ENCODE measurements around the gene POLR3E.

POLR3E gene

DNA sequence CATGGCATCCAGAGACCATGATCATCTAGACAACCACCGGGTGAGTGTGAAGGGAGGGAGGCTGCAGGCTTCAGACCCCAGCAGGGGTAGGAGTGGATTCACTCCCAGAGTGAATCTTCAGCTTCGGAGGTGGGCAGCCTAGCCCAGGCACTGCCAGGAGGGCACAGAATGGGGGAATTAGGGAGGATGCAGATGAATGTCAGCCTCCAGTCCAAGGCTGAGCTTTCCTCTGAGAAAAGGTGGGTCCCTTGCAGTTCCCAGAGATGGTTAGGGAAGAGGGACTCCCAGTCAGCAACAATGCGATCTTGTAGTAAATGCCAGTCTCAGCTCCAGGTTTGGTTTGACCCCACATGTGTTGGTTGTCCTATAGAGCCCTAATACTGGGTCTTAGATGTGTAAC is 36.7 kb upstream of the POLR3E start:
- Histone ChIP-seq H3K4me3 (ENCODE audit: insufficient read depth, low read length, poor library complexity, severe bottlenecking) (no peak overlapping the region), H3K79me2 (ENCODE audit: insufficient read depth, low read length) (no peaks in the 10 kb centered on the region), H3K4me2 (ENCODE audit: low read depth, low read length, poor library complexity, severe bottlenecking) (no peak overlapping the region), H3K9me3 (ENCODE audit: insufficient read depth, low read length) (no peaks in the 10 kb centered on the region), H3K36me3 (ENCODE audit: low read length) (peaks cover 11% of the 10 kb centered on the region), H2AFZ (ENCODE audit: low read depth, low read length, severe bottlenecking) (no peak overlapping the region), H3K9me2 (replicated peaks; ENCODE audit: insufficient read depth, low read length) (no peaks in the 10 kb centered on the region), H3K27me3 (ENCODE audit: low read length) (no peaks in the 10 kb centered on the region), H3K9ac (ENCODE audit: low read length) (no peak overlapping the region), H3F3A (ENCODE audit: insufficient read depth) (no peaks in the 10 kb centered on the region), H3K27ac (ENCODE audit: low read depth, low read length) (no peak overlapping the region), H4K20me1 (ENCODE audit: low read depth, low read length) (no peaks in the 10 kb centered on the region)
- TF ChIP-seq EZH2phosphoT487 (conservative IDR thresholded peaks at IDR 0.05; ENCODE audit: low read length), result no peak
- TF ChIP-seq CTCF (IDR thresholded peaks at IDR 0.05; ENCODE audit: insufficient read depth, low read length, poor library complexity, severe bottlenecking), result no peak

DNA sequence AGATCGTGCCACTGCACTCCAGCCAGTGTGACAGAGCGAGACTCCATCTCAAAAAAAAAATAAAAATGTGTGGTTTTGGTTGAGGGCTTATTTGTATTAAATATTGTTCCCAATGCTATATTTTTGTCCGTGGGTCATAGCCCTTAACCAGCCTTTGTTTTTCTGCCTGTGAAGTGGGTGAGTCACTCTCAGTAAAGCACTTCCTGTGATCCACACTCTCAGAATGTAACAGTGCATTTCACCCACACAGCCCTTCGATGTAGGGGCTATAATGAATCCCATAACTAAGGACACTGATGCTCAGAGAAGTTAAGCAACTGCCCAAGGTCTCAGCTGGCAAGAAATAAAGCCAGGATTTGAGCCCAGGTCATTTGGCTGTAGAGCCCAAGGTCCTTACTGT is 34.7 kb upstream of the POLR3E start:
- Histone ChIP-seq H3F3A (ENCODE audit: insufficient read depth) (no peaks in the 10 kb centered on the region), H3K9ac (ENCODE audit: low read length) (no peak overlapping the region), H3K4me2 (ENCODE audit: low read depth, low read length, poor library complexity, severe bottlenecking) (no peak overlapping the region), H3K9me2 (replicated peaks; ENCODE audit: insufficient read depth, low read length) (no peaks in the 10 kb centered on the region), H4K20me1 (ENCODE audit: low read depth, low read length) (no peaks in the 10 kb centered on the region), H2AFZ (ENCODE audit: low read depth, low read length, severe bottlenecking) (no peak overlapping the region), H3K27me3 (ENCODE audit: low read length) (no peaks in the 10 kb centered on the region), H3K4me3 (ENCODE audit: insufficient read depth, low read length, poor library complexity, severe bottlenecking) (no peak overlapping the region), H3K79me2 (ENCODE audit: insufficient read depth, low read length) (no peaks in the 10 kb centered on the region), H3K36me3 (ENCODE audit: low read length) (peaks cover 11% of the 10 kb centered on the region), H3K27ac (ENCODE audit: low read depth, low read length) (no peak overlapping the region), H3K9me3 (ENCODE audit: insufficient read depth, low read length) (no peaks in the 10 kb centered on the region)
- no peak for TF ChIP-seq CTCF (IDR thresholded peaks at IDR 0.05; ENCODE audit: insufficient read depth, low read length, poor library complexity, severe bottlenecking)
- TF ChIP-seq EZH2phosphoT487 (conservative IDR thresholded peaks at IDR 0.05; ENCODE audit: low read length), result no peak

- no peaks in the 10 kb centered on the region for H3K9me2 ChIP-seq (replicated peaks; ENCODE audit: insufficient read depth, low read length)
- H3K27ac ChIP-seq (ENCODE audit: low read depth, low read length), result no peak overlapping the region
- H3K4me2 ChIP-seq (ENCODE audit: low read depth, low read length, poor library complexity, severe bottlenecking), result no peak overlapping the region
- H3K27me3 ChIP-seq (ENCODE audit: low read length), result no peaks in the 10 kb centered on the region
- no peak overlapping the region for H3K4me3 ChIP-seq (ENCODE audit: insufficient read depth, low read length, poor library complexity, severe bottlenecking)
- no peak overlapping the region for H2AFZ ChIP-seq (ENCODE audit: low read depth, low read length, severe bottlenecking)
- H3K9me3 ChIP-seq (ENCODE audit: insufficient read depth, low read length), result no peaks in the 10 kb centered on the region
- no peaks in the 10 kb centered on the region for H3K79me2 ChIP-seq (ENCODE audit: insufficient read depth, low read length)
- no peak for TF ChIP-seq EZH2phosphoT487 (conservative IDR thresholded peaks at IDR 0.05; ENCODE audit: low read length)
- TF ChIP-seq CTCF (IDR thresholded peaks at IDR 0.05; ENCODE audit: insufficient read depth, low read length, poor library complexity, severe bottlenecking), result no peak
- no peaks in the 10 kb centered on the region for H4K20me1 ChIP-seq (ENCODE audit: low read depth, low read length)
- H3K36me3 ChIP-seq (ENCODE audit: low read length), result peaks cover 4% of the 10 kb centered on the region; the same call in 1 of the 2 replicates
- H3K9ac ChIP-seq (ENCODE audit: low read length), result no peak overlapping the region
- H3F3A ChIP-seq (ENCODE audit: insufficient read depth), result no peaks in the 10 kb centered on the region
Observed at GRCh38 chr16:22264786-22265185, 32.4 kb upstream of the POLR3E start.

All from SU-DHL-6 (cell line).